Measurements from ENCODE around the gene HEPHL1.

The HEPHL1 gene

GRCh38 chr11:94088906-94089305 lies 67.8 kb downstream of the HEPHL1 start:
- TF ChIP-seq MAX (IDR thresholded peaks at IDR 0.05; ENCODE audit: low read depth, low read length), result no peak
- TF ChIP-seq MYC (IDR thresholded peaks at IDR 0.05; ENCODE audit: low read depth, low read length), result no peak
- TF ChIP-seq, protein P1, sequence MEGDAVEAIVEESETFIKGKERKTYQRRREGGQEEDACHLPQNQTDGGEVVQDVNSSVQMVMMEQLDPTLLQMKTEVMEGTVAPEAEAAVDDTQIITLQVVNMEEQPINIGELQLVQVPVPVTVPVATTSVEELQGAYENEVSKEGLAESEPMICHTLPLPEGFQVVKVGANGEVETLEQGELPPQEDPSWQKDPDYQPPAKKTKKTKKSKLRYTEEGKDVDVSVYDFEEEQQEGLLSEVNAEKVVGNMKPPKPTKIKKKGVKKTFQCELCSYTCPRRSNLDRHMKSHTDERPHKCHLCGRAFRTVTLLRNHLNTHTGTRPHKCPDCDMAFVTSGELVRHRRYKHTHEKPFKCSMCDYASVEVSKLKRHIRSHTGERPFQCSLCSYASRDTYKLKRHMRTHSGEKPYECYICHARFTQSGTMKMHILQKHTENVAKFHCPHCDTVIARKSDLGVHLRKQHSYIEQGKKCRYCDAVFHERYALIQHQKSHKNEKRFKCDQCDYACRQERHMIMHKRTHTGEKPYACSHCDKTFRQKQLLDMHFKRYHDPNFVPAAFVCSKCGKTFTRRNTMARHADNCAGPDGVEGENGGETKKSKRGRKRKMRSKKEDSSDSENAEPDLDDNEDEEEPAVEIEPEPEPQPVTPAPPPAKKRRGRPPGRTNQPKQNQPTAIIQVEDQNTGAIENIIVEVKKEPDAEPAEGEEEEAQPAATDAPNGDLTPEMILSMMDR (IDR thresholded peaks at IDR 0.05; ENCODE audit: low read depth, low read length), result no peak
- no peak for TF ChIP-seq POLR2A (IDR thresholded peaks at IDR 0.05; ENCODE audit: extremely low read depth, insufficient read length)
- H3K4me3 ChIP-seq (ENCODE audit: low read depth, low read length), result no peak overlapping the region
- DNase-seq (ENCODE audit: low read depth), result no peak

GRCh38 chr11:94089341-94089740 lies 68.2 kb downstream of the HEPHL1 start:
- no peak for DNase-seq (ENCODE audit: low read depth)
- TF ChIP-seq MAX (IDR thresholded peaks at IDR 0.05; ENCODE audit: low read depth, low read length) (no peak), MYC (IDR thresholded peaks at IDR 0.05; ENCODE audit: low read depth, low read length) (no peak), POLR2A (IDR thresholded peaks at IDR 0.05; ENCODE audit: extremely low read depth, insufficient read length) (no peak)
- TF ChIP-seq, protein P1 (IDR thresholded peaks at IDR 0.05; ENCODE audit: low read depth, low read length), result no peak
- H3K4me3 ChIP-seq (ENCODE audit: low read depth, low read length), result no peak overlapping the region

GRCh38 chr11:94090401-94090800 lies 69.2 kb downstream of the HEPHL1 start:
- H3K4me3 ChIP-seq (ENCODE audit: low read depth, low read length), result no peak overlapping the region
- TF ChIP-seq, protein P1 (IDR thresholded peaks at IDR 0.05; ENCODE audit: low read depth, low read length), result no peak
- TF ChIP-seq MAX (IDR thresholded peaks at IDR 0.05; ENCODE audit: low read depth, low read length), result no peak
- no peak for DNase-seq (ENCODE audit: low read depth)

GRCh38 chr11:94091091-94091490 lies 69.9 kb downstream of the HEPHL1 start:
- TF ChIP-seq MAX (IDR thresholded peaks at IDR 0.05; ENCODE audit: low read depth, low read length), result no peak
- H3K4me3 ChIP-seq (ENCODE audit: low read depth, low read length), result no peak overlapping the region
- no peak for DNase-seq (ENCODE audit: low read depth)

DNA sequence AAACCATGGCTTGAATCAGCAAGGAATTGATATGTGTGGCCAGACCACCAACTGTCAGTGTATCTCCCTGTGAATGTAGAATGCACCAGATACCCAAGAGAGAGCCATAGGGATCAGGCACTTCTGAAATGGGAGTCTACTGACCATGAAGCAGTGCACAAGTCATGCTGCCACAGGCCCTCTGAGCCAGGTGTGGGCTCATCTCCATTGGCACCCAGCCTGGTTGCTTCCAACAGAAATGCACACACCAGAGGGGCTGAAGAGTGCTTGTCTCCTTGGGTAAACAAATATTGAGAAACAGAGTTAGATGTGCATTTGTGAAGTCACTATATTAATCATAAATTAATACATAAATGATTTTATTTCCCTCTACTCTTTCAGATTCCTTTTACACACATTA lies 79.1 kb downstream of the HEPHL1 start:
- no peak overlapping the region for H3K4me3 ChIP-seq (ENCODE audit: low read depth, low read length)
- TF ChIP-seq, protein P1 (IDR thresholded peaks at IDR 0.05; ENCODE audit: low read depth, low read length), result no peak
- no peak for TF ChIP-seq POLR2A (IDR thresholded peaks at IDR 0.05; ENCODE audit: extremely low read depth, insufficient read length)
- TF ChIP-seq MAX (IDR thresholded peaks at IDR 0.05; ENCODE audit: low read depth, low read length), result no peak
- no peak for TF ChIP-seq MYC (IDR thresholded peaks at IDR 0.05; ENCODE audit: low read depth, low read length)
- no peak for DNase-seq (ENCODE audit: low read depth)

- no peak for DNase-seq (ENCODE audit: low read depth)
- TF ChIP-seq MAX (IDR thresholded peaks at IDR 0.05; ENCODE audit: low read depth, low read length), result no peak
- no peak overlapping the region for H3K4me3 ChIP-seq (ENCODE audit: low read depth, low read length)
Measured at GRCh38 chr11:94103471-94103870, 82.3 kb downstream of the HEPHL1 start.

DNA sequence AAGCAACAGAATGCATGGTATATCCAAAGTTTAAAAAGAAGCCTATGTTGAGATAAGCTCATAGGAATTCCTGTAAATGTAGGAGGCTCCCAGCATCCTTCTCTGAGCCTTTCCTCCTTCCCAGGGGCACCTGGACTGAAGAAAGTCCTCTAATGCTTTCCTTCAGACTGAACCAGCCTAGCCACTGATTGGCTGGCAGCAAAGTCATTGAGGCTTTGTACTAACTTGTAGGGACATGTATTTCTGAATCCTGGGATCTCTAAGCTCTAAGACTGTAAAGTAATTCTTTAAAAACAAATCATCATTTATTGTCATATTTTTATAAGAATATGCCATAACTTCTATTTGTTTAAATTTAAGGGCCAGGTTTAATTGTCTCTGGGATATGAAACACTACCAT lies 83.6 kb downstream of the HEPHL1 start:
- DNase-seq (ENCODE audit: low read depth), result no peak
- H3K4me3 ChIP-seq (ENCODE audit: low read depth, low read length), result no peak overlapping the region
- TF ChIP-seq, protein P1 (IDR thresholded peaks at IDR 0.05; ENCODE audit: low read depth, low read length), result no peak
- no peak for TF ChIP-seq MAX (IDR thresholded peaks at IDR 0.05; ENCODE audit: low read depth, low read length)

All from NB4 (cell line).